Hematopoietic multipotent progenitor cell treated with erythropoietin and hydrocortisone succinate and interleukin-3 and kit ligand, for 8 days (in vitro differentiated cells): ENCODE measurements around the gene ETV2.
A peak's percentile ranks its signal among the peaks of the same experiment; 100 is the strongest.
"Not testable (repeated sequence)": the region's sequence is repeated elsewhere in the genome, so short reads cannot be mapped to it uniquely, and the experiment has no call there.

Source experiments
- DNase-seq: peaks from one replicate; pipeline ENCODE4 v3.0.0-alpha.2; 2015

ETV2 gene

DNA sequence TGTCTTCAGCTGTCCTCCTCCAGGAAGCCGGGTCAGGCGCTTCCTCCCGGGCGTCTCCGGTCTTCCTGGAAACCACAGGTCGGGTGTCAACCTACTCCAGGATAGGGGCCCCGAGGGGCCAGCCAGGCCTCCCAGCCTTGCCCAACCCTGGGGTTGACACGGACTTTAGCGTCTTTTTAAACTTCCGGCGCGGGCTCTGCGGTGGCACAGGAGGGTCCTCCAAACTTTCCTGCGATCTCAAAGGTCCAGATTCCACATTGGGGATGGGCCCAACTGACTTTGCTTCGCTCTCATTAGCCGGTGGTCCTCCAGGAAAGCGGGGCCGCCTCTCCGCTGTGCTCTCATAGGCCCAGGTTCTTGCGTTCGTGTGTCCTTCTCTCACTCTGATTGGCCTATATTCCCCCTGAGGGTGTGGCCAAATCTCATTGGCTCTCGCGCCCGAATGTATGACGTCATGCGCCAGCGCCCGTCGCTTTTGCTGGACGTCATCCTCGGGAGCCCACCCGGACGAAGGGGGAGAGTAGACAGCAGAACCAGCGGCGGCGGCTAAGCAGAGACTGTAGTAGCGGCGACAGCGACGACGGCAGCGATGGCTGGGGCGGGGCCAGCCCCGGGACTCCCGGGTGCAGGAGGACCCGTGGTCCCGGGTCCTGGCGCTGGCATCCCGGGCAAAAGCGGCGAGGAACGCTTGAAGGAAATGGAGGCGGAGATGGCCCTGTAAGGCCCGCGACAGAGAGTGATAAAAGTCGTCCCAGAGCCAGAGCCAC lies 12.8 kb upstream of the ETV2 start, which contains the start of gene RBM42:
Gene RBM42, plus strand, starts transcription at position 472 of the 767 bp plus-strand sequence. Its CDS starts 118 bp downstream, at position 590.
- DNase-seq, result peak; percentile 100

DNA sequence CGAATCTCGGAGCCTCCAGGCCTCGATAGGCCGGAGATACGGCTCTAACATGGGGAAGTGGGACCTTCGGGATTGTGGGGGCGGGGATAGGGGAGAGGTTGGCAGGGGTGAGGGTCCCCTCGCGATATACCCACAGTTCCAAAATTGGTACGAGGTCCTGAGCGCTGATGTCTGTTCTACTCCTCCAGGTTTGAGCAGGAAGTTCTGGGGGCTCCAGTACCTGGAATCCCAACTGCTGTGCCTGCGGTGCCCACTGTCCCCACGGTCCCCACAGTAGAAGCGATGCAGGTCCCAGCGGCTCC lies 12.3 kb upstream of the ETV2 start:
- DNase-seq, result no peak

DNA sequence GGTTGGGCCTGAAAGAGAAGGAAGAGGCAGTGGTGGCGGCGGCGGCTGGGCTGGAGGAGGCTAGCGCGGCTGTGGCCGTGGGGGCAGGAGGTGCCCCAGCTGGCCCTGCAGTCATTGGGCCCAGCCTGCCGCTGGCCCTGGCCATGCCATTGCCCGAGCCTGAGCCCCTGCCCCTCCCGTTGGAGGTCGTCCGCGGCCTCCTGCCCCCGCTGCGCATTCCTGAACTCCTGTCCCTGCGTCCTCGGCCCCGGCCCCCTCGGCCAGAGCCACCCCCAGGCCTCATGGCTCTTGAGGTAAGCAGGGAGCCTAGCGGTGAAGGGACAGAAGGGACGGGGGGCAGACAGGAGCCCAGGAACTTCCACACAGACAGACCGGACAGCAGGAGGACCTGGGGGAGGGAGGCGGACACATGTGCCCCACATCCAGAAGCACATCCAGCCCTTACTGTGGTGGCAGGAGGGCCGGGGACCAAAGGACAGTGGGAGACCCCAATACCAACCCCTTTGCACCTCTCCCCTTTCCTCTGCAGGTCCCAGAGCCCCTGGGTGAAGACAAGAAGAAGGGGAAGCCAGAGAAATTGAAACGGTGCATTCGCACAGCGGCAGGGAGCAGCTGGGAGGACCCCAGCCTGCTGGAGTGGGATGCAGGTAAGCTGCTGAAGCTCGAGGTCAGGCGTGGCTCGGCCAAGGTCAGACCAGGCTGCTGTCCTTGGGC lies 7.7 kb upstream of the ETV2 start:
- no peak for DNase-seq

DNA sequence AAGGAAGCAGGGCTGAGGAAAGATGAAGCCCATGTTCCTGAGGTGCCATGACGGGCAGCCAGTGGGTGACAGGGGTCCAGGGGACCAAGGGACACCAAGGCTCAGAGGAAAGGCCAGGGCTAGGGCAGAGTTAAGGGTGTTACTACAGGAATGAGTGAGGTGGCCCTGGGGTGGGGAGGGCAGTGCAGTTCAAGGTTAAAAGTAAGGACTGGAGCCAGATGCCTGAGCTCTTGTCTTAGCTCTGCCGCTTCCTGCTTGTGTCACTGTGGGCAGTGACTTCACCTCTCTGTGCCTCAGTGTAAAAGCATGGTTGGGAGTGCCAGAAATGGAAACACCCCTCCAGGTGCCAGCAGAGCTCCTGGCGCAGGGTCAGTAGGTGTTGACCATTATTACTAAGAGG lies 4.9 kb upstream of the ETV2 start:
- no peak for DNase-seq

DNA sequence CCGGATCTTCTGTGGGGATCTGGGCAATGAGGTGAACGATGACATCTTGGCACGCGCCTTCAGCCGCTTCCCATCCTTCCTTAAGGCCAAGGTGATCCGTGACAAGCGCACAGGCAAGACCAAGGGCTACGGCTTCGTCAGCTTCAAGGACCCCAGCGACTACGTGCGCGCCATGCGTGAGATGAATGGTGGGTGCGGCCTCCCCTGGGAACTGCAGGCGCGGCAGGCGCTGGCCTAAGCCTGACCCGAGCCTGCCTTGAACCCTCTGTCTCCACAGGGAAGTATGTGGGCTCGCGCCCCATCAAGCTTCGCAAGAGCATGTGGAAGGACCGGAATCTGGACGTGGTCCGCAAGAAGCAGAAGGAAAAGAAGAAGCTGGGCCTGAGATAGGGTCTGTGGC lies 4.4 kb upstream of the ETV2 start:
- no peak for DNase-seq

- no peak for DNase-seq
These were observed 2.3 kb upstream of the ETV2 start for GRCh38 chr19:35639321-35639639.

DNA sequence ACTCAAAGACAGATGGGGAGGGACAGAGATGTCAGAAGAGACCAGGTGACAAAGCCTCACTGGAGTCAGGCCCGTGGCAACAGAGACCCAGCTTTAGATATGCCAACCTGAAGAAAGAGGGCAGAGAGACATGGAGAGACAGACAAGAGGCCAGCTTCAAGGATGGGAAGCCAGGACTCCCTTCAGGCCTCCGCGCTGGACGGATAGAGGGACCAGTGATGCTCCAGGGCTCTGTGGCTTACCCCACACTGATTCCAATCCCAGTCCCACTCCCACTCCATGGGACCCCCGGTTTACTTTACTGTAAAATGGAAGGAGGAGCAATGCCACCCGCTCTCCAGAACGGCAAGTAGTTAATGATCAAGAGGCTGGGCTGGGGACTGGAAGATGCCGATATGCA lies 1.7 kb upstream of the ETV2 start:
- no peak for DNase-seq

DNA sequence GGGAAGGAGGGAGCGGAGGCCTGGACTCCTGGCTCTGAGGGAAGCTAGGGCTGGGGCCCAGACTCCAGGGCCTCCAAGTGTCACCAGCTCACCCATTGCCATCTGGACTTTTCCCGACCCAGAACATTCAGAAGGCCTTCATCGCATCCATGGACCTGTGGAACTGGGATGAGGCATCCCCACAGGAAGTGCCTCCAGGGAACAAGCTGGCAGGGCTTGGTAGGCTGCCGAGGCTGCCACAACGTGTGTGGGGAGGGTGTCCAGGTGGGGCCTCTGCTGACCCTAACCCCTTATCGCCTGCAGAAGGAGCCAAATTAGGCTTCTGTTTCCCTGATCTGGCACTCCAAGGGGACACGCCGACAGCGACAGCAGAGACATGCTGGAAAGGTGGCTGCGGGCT lies 767 bp downstream of the ETV2 start:
- no peak for DNase-seq

- DNase-seq, result no peak
These were observed 1.3 kb downstream of the ETV2 start for GRCh38 chr19:35642798-35643254.

- peak; percentile 83 for DNase-seq
These were observed 2.0 kb downstream of the ETV2 start for GRCh38 chr19:35643255-35644205.

DNA sequence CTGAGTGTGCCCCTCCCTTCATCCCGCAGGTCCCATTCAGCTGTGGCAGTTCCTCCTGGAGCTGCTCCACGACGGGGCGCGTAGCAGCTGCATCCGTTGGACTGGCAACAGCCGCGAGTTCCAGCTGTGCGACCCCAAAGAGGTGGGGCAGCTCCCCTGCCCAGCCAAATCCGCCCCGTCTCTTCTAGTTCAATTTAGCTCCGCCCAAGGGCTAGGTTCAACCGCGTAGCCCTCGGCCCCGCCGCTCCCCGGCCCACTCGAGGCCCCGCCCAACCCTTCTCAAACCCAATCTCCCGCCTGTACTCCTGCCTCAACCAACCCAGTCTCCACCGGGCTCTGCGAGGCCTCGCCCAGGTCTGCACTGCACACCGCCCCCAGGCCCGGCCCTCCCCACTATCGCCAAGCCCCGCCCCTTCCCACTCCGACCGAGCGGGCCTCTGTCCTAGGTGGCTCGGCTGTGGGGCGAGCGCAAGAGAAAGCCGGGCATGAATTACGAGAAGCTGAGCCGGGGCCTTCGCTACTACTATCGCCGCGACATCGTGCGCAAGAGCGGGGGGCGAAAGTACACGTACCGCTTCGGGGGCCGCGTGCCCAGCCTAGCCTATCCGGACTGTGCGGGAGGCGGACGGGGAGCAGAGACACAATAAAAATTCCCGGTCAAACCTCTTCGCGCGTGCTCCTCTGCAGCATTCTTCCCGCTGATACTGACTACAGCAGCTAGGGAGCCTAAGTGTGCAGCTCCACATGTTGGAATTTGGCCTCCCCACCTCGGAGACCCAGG lies 2.9 kb downstream of the ETV2 start:
- peak; percentile 97 for DNase-seq

- DNase-seq, result peak; percentile 80
These were observed 3.6 kb downstream of the ETV2 start for GRCh38 chr19:35644987-35645679.

- DNase-seq, result no peak
These were observed 4.4 kb downstream of the ETV2 start for GRCh38 chr19:35645680-35646511.

- DNase-seq, result peak; percentile 99
These were observed 6.7 kb downstream of the ETV2 start, which contains the start of gene COX6B1 for GRCh38 chr19:35648017-35648961. Gene COX6B1, plus strand, starts transcription at chr19:35648323. Its CDS starts 2,921 bp downstream, at chr19:35651244.

GRCh38 chr19:35650581-35650980 lies 9.0 kb downstream of the ETV2 start:
- no peak for DNase-seq

DNA sequence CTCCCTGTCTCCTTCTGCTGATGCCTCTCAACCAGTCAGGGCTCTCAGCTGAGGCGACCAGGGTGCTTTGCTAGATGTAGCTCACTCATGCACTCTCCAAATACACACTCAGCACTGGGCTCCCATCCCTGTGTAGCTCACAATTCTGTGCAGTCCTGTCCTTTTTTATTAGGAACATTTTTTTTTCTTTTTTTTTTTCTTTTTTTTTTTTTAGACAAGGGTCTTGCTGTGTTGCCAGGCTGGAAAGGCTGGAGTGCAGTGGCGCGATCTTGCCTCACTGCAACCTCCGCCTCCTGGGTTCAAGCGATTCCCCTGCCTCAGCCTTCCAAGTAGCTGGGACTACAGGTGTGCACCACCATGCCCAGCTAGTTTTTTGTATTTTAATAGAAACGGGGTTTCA lies 13.3 kb downstream of the ETV2 start:
- DNase-seq, result not testable (repeated sequence)

GRCh38 chr19:35655600-35655999 lies 14.1 kb downstream of the ETV2 start:
- DNase-seq, result no peak

GRCh38 chr19:35656700-35657099 lies 15.2 kb downstream of the ETV2 start:
- DNase-seq, result no peak

DNA sequence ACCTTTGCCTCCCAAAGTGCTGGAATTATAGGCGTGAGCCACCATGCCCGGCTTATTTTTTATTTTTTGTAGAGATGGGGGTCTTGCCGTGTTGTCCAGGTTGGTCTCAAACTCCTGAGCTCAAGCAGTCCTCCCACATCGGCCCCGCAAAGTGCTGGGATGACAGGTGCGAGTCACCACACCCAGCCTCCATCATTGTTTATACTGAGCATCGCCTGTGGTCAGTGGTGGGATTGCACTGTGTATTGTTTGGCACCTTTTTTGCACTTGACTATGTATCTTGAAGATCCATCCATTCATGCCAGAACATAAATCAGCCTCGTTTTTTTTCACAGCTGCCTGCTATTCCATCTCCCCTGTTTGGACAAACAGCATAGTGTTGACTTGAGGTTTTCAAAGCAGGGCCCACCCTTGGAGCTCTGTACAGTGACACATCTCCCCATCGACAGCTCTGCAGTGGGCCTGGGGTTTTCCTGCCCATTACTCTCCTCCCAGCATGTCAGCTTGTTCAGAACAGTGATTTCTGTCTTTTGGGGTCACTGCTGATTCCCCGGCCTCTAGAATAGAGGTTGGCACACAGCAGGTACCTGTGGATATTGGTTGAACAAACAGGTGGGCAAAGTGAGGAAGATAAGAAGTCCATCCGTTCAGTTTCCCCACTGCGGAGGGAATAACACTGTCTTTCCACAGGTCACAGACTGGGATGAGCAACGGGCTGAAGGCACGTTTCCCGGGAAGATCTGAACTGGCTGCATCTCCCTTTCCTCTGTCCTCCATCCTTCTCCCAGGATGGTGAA lies 16.6 kb downstream of the ETV2 start:
- DNase-seq, result no peak
